Measurements from ENCODE around the gene PATE2. TPM values are rescaled to one million over a fixed set of nuclear protein-coding genes. Genes with fewer than 3 reads are reported as not detected.

The PATE2 gene
- total RNA-seq, 2 experiments from 2014 or later, result not detected

GRCh38 chr11:125756050-125756449 is 22.6 kb downstream of the PATE2 start:
- Mint-ChIP-seq H3K4me1 (no peaks in the 10 kb centered on the region), H3K27ac (no peak overlapping the region), H3K27me3 (peaks cover 21% of the 10 kb centered on the region), H3K9me3 (peaks cover 11% of the 10 kb centered on the region), H3K36me3 (peaks cover 2% of the 10 kb centered on the region), H3K4me3 (no peak overlapping the region)
- no peak for DNase-seq

- Mint-ChIP-seq H3K27ac (no peak overlapping the region), H3K36me3 (no peaks in the 10 kb centered on the region), H3K9me3 (no peaks in the 10 kb centered on the region), H3K4me3 (no peak overlapping the region), H3K4me1 (no peaks in the 10 kb centered on the region), H3K27me3 (peaks cover 15% of the 10 kb centered on the region)
- no peak for DNase-seq
These were observed 28.0 kb downstream of the PATE2 start for GRCh38 chr11:125750629-125751028.

- Mint-ChIP-seq H3K9me3 (no peaks in the 10 kb centered on the region), H3K36me3 (no peaks in the 10 kb centered on the region), H3K27ac (no peak within 1 kb of the TSS), H3K27me3 (peaks cover 14% of the 10 kb centered on the region), H3K4me1 (no peaks in the 10 kb centered on the region), H3K4me3 (no peak within 1 kb of the TSS)
- DNase-seq, result no peak
These were observed 32.6 kb downstream of the PATE2 start, which contains the start of gene PATE1 for GRCh38 chr11:125745979-125746378. TSS of gene PATE1 (plus strand) at chr11:125746279. CDS start at chr11:125746305, 26 bp downstream.

GRCh38 chr11:125743681-125744080 is 34.9 kb downstream of the PATE2 start:
- DNase-seq, result no peak
- H3K36me3 Mint-ChIP-seq, result no peaks in the 10 kb centered on the region
- H3K4me3 Mint-ChIP-seq, result no peak overlapping the region

GRCh38 chr11:125740617-125741016 is 38.0 kb downstream of the PATE2 start:
- Mint-ChIP-seq H3K27me3 (peaks cover 10% of the 10 kb centered on the region), H3K27ac (no peak overlapping the region), H3K4me1 (no peaks in the 10 kb centered on the region), H3K4me3 (no peak overlapping the region), H3K9me3 (peaks cover 7% of the 10 kb centered on the region), H3K36me3 (no peaks in the 10 kb centered on the region)
- no peak for DNase-seq

More at GRCh38 chr11:125743681-125744080, 34.9 kb downstream of the PATE2 start:
- Mint-ChIP-seq H3K27me3 (peaks cover 10% of the 10 kb centered on the region), H3K27ac (no peak overlapping the region), H3K4me1 (no peaks in the 10 kb centered on the region), H3K9me3 (no peaks in the 10 kb centered on the region)

- Mint-ChIP-seq H3K9me3 (no peaks in the 10 kb centered on the region), H3K4me1 (no peaks in the 10 kb centered on the region), H3K36me3 (no peaks in the 10 kb centered on the region), H3K4me3 (no peak overlapping the region), H3K27me3 (peaks cover 7% of the 10 kb centered on the region), H3K27ac (no peak overlapping the region)
- no peak for DNase-seq
These were observed 49.7 kb downstream of the PATE2 start for GRCh38 chr11:125728969-125729368.

Other genes with a start within 250 kb of the PATE2 start
- gene EI24, start 209.4 kb downstream of the PATE2 start, total RNA-seq, result 10 to 100 TPM; 71.4 to 72.5 TPM
- 100 to 1,000 TPM; 107 to 111 TPM for gene STT3A, start 186.0 kb downstream of the PATE2 start, total RNA-seq
- gene CHEK1, start 153.7 kb downstream of the PATE2 start, total RNA-seq, result 100 to 1,000 TPM; 151 to 163 TPM
- not detected for gene ACRV1, start 98.0 kb downstream of the PATE2 start, total RNA-seq
- not detected for gene PATE1, start 32.5 kb downstream of the PATE2 start, total RNA-seq
- not detected for gene PATE3, start 9.3 kb upstream of the PATE2 start, total RNA-seq
- not detected for gene PATE4, start 54.5 kb upstream of the PATE2 start, total RNA-seq
- gene HYLS1, start 108.8 kb upstream of the PATE2 start, total RNA-seq, result 1 to 10 TPM; 8.0 to 8.1 TPM
- 10 to 100 TPM; 16.1 to 23.3 TPM for gene PUS3, start 124.4 kb upstream of the PATE2 start, total RNA-seq
- gene DDX25, start 125.7 kb upstream of the PATE2 start, total RNA-seq, result under 1 TPM; 0.14 to 0.26 TPM
- gene VSIG10L2, start 167.2 kb upstream of the PATE2 start, total RNA-seq, result not detected